ENCODE data around the gene PROK2. TPM values are rescaled to one million over a fixed set of nuclear protein-coding genes. Genes with fewer than 3 reads are reported as not detected.

Gene PROK2
- total and polyA plus RNA-seq, 10 of the 15 experiments (the other 5 are each of a cell fraction or from before 2014, with no cell fraction given), result not detected

- Histone ChIP-seq H3K4me1 (ENCODE audit: control insufficient read depth, insufficient read depth, low read length) (no peaks in the 10 kb centered on the region), H3K9me3 (replicated peaks; ENCODE audit: control insufficient read depth, insufficient read depth, low read length) (no peaks in the 10 kb centered on the region), H3K4me3 (no peak overlapping the region), H3K79me2 (ENCODE audit: control insufficient read depth, insufficient read depth, low read length) (no peaks in the 10 kb centered on the region), H2AFZ (ENCODE audit: control insufficient read depth, low read depth, low read length) (no peak overlapping the region), H4K20me1 (ENCODE audit: control insufficient read depth, insufficient read depth) (no peaks in the 10 kb centered on the region), H3K27me3 (replicated peaks in 1 of 2; ENCODE audit: control insufficient read depth in 2 of 2, insufficient read depth in 2 of 2, low read length in 1 of 2) (no peaks in the 10 kb centered on the region), H3K36me3 (ENCODE audit: control insufficient read depth in 2 of 2, insufficient read depth in 2 of 2, low read length in 1 of 2) (no peaks in the 10 kb centered on the region), H3K9ac (ENCODE audit: control insufficient read depth, insufficient read depth, low read length) (no peak overlapping the region), H3K27ac (ENCODE audit: control insufficient read depth, insufficient read depth) (no peak overlapping the region), H3K4me2 (ENCODE audit: control insufficient read depth, insufficient read depth) (no peak overlapping the region)
- intact Hi-C loops (cut with micrococcal nuclease; ENCODE audit: unreplicated experiment) (no loop called here), in situ Hi-C loops (cut with MboI) (no loop called here)
- ATAC-seq, result no peak
- no peak for DNase-seq (ENCODE audit: low read depth, low spot score)
- WGBS (ENCODE audit: insufficient coverage, insufficient replicate concordance, low lambda C conversion rate, missing lambda C conversion rate), result 67% methylated on average over 4 of the region's 4 CpGs
- RAD21 ChIA-PET (ENCODE audit: unreplicated experiment), result interaction anchor here (1.2 kb wide), 1 partner anchor 41 kb away, joined by 3 read pairs; no protein-coding TSS in a partner anchor
- POLR2A ChIA-PET, result no interaction called here
- BruUV-seq (replicated peaks), result no TSS peak
- SMC1A ChIA-PET (ENCODE audit: uncharacterized antibody, unreplicated experiment), result no interaction called here
- CTCF ChIA-PET, result interaction anchor here (1.0 kb wide), 1 partner anchor 136 kb away, joined by 3 read pairs; no protein-coding TSS in a partner anchor
- no peak for FAIRE-seq
- TF ChIP-seq FOXK2 (IDR thresholded peaks at IDR 0.05) (no peak), IRF4 (IDR thresholded peaks at IDR 0.05; ENCODE audit: low read depth, low read length) (no peak), ZBTB33 (IDR thresholded peaks at IDR 0.05) (no peak), TCF7 (IDR thresholded peaks at IDR 0.05; ENCODE audit: borderline replicate concordance) (no peak), BRCA1 (IDR thresholded peaks at IDR 0.05; ENCODE audit: low read depth, low read length) (no peak), ZZZ3 (IDR thresholded peaks at IDR 0.05; ENCODE audit: control insufficient read depth, insufficient read length, low read depth) (no peak), RAD21 (IDR thresholded peaks at IDR 0.05; ENCODE audit: insufficient read depth, low read depth, low read length) (no peak), HDGF (IDR thresholded peaks at IDR 0.05) (no peak), RB1 (IDR thresholded peaks at IDR 0.05; ENCODE audit: borderline replicate concordance) (no peak), ZNF592 (IDR thresholded peaks at IDR 0.05) (no peak), CREM (IDR thresholded peaks at IDR 0.05; ENCODE audit: low read depth) (no peak), CBX3 (IDR thresholded peaks at IDR 0.05; ENCODE audit: borderline replicate concordance, low read depth) (no peak), SMAD5 (IDR thresholded peaks at IDR 0.05; ENCODE audit: low read depth) (no peak), NFXL1 (IDR thresholded peaks at IDR 0.05; ENCODE audit: borderline replicate concordance) (no peak), REST (IDR thresholded peaks at IDR 0.05; ENCODE audit: low read depth, low read length) (no peak), BHLHE40 (IDR thresholded peaks at IDR 0.05; ENCODE audit: borderline replicate concordance in 1 of 2, low read depth in 2 of 2, low read length in 1 of 2) (no peak), ZNF207 (IDR thresholded peaks at IDR 0.05; ENCODE audit: borderline replicate concordance) (no peak), TBL1XR1 (IDR thresholded peaks at IDR 0.05; ENCODE audit: low read depth, low read length) (no peak)
Measured at GRCh38 chr3:71816767-71817156, 31.8 kb upstream of the PROK2 start.
